Fibroblast of lung (primary cell): Measurements from ENCODE around the gene OR2V2. TPM values are rescaled to one million over a fixed set of nuclear protein-coding genes. Genes with fewer than 3 reads are reported as not detected.
"Not testable (repeated sequence)": the region's sequence is repeated elsewhere in the genome, so short reads cannot be mapped to it uniquely, and the experiment has no call there.

ENCODE experiments used
- DNase-seq, 2 donors: peaks; one replicate each; pipeline versions ENCODE4 v3.0.0 to v3.0.0-alpha.2; 2010; ENCODE audit warnings: low read depth in 2 of 2
- H2AFZ ChIP-seq: 2 replicates; pipeline ENCODE4 v1.5.1; 2012; ENCODE audit warnings: low read length, control low read depth, inconsistent platforms
- H3K27ac ChIP-seq: 2 replicates; pipeline ENCODE4 v1.5.1; 2011; ENCODE audit warnings: low read length, control low read depth; ENCODE audit not compliant: insufficient read depth
- H3K27me3 ChIP-seq: 2 replicates; pipeline ENCODE4 v1.5.1; 2011; ENCODE audit warnings: mild to moderate bottlenecking, low read length; ENCODE audit not compliant: control insufficient read depth, insufficient read depth
- H3K36me3 ChIP-seq: 2 replicates; pipeline ENCODE4 v1.5.1; 2011; ENCODE audit warnings: low read length; ENCODE audit not compliant: control insufficient read depth, insufficient read depth
- H3K4me1 ChIP-seq: 2 replicates; pipeline ENCODE4 v1.5.1; 2011; ENCODE audit warnings: low read length; ENCODE audit not compliant: control insufficient read depth, insufficient read depth; ENCODE audit errors: extremely low read depth
- H3K4me2 ChIP-seq: 2 replicates; pipeline ENCODE4 v1.5.1; 2011; ENCODE audit warnings: low read length, control low read depth; ENCODE audit not compliant: insufficient read depth; ENCODE audit errors: extremely low read depth
- H3K4me3 ChIP-seq, 4 experiments: fragments of 200-600 bp in 1 of 4; sonication (generic) in 1 of 4; replicated peaks in 1 of 4; 2 replicates each; pipeline ENCODE4 v1.5.1; 2011 to 2016; ENCODE audit warnings: low read length in 4 of 4, low read depth in 3 of 4, mild to moderate bottlenecking in 3 of 4, control low read depth in 2 of 4, inconsistent platforms in 1 of 4, mixed read lengths in 1 of 4; ENCODE audit not compliant: insufficient read depth in 1 of 4; ENCODE audit errors: control extremely low read depth in 1 of 4
- H3K79me2 ChIP-seq: 2 replicates; pipeline ENCODE4 v1.5.1; 2012; ENCODE audit warnings: mild to moderate bottlenecking, low read length, inconsistent platforms; ENCODE audit not compliant: control insufficient read depth, insufficient read depth
- H3K9ac ChIP-seq: 2 replicates; pipeline ENCODE4 v1.5.1; 2011; ENCODE audit warnings: mild to moderate bottlenecking, low read length, control low read depth; ENCODE audit not compliant: insufficient read depth
- H3K9me3 ChIP-seq: 2 replicates; pipeline ENCODE4 v1.5.1; 2012; ENCODE audit warnings: low read depth, low read length; ENCODE audit not compliant: control insufficient read depth, insufficient read depth
- H4K20me1 ChIP-seq: 2 replicates; pipeline ENCODE4 v1.5.1; 2011; ENCODE audit warnings: low read length; ENCODE audit not compliant: control insufficient read depth, insufficient read depth; ENCODE audit errors: extremely low read depth
- EZH2 ChIP-seq: IDR thresholded peaks from 2 replicates; pipeline ENCODE4 v1.5.1; 2012; ENCODE audit warnings: low read length, control low read depth, mild to moderate bottlenecking; ENCODE audit errors: missing control alignments
- polyA plus RNA-seq, 2 donors: library from polyadenylated mRNA; depleted of rRNA in 1 of 2; stranded (reverse) in 1 of 2; unstranded in 1 of 2; fragments of >200 nt; gene quantifications; 2 replicates each; pipeline ENCODE4 v1.2.1, GENCODE V29; 2011 to 2012; ENCODE audit warnings: missing spikeins in 1 of 2
- total RNA-seq: library from RNA; depleted of rRNA; stranded (reverse); fragments of >200 nt; gene quantifications from 2 replicates; pipeline ENCODE4 v1.2.1, GENCODE V29; 2014
- TF ChIP-seq, protein P1 (sequence below), 2 donors: IDR thresholded peaks in 1 of 2; conservative IDR thresholded peaks in 1 of 2; 1 replicate in 1 of 2; 2 replicates in 1 of 2; pipeline ENCODE4 v1.5.1; 2011 to 2012; ENCODE audit warnings: low read length in 2 of 2, control low read depth in 1 of 2, inconsistent platforms in 1 of 2, low read depth in 1 of 2, mild to moderate bottlenecking in 1 of 2

Gene OR2V2
- total and polyA plus RNA-seq, 2 donors (not counting 1 experiment from before 2014, with no cell fraction given): not detected

DNA sequence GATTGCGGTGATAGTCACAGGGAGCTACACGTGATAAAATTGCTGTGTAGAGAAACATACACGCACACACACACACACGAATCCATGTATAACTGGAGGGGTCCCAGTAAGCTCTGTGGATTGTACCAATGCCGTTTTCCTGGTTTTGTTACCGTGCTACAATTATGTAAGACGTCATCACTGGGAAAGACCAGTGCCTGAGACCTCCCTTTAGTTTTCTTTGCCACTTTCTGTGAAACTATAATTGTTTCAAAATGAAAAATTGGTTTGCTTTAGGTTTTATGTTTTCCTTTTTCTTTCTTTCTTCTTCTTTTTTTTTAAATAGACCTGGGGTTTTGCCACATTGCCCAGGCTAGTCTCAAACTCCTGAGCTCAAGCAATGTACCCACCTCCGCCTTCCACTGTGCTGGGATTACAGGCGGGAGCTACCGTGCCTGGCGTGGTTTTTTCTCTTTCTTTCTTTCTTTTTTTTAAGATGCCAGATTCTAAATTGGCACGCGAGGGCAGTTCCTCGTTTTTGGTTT is 21.3 kb downstream of the OR2V2 start:
- no peak overlapping the region for H3K4me2 ChIP-seq
- H3K4me3 ChIP-seq: no peak overlapping the region
- DNase-seq: no peak
- no peak overlapping the region for H3K9ac ChIP-seq
- peaks cover 4% of the 10 kb centered on the region for H3K4me1 ChIP-seq
- no peaks in the 10 kb centered on the region for H4K20me1 ChIP-seq
- TF ChIP-seq EZH2: no peak
- TF ChIP-seq, protein P1, sequence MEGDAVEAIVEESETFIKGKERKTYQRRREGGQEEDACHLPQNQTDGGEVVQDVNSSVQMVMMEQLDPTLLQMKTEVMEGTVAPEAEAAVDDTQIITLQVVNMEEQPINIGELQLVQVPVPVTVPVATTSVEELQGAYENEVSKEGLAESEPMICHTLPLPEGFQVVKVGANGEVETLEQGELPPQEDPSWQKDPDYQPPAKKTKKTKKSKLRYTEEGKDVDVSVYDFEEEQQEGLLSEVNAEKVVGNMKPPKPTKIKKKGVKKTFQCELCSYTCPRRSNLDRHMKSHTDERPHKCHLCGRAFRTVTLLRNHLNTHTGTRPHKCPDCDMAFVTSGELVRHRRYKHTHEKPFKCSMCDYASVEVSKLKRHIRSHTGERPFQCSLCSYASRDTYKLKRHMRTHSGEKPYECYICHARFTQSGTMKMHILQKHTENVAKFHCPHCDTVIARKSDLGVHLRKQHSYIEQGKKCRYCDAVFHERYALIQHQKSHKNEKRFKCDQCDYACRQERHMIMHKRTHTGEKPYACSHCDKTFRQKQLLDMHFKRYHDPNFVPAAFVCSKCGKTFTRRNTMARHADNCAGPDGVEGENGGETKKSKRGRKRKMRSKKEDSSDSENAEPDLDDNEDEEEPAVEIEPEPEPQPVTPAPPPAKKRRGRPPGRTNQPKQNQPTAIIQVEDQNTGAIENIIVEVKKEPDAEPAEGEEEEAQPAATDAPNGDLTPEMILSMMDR (conservative IDR thresholded peaks at IDR 0.05 in 1 of 2, IDR thresholded peaks at IDR 0.05 in 1 of 2; ENCODE audit: low read depth in 1 of 2, low read length in 2 of 2): no peak
- H3K79me2 ChIP-seq: no peaks in the 10 kb centered on the region
- no peak overlapping the region for H2AFZ ChIP-seq
- no peaks in the 10 kb centered on the region for H3K9me3 ChIP-seq
- H3K27me3 ChIP-seq: no peaks in the 10 kb centered on the region
- no peak overlapping the region for H3K27ac ChIP-seq
- no peaks in the 10 kb centered on the region for H3K36me3 ChIP-seq

DNA sequence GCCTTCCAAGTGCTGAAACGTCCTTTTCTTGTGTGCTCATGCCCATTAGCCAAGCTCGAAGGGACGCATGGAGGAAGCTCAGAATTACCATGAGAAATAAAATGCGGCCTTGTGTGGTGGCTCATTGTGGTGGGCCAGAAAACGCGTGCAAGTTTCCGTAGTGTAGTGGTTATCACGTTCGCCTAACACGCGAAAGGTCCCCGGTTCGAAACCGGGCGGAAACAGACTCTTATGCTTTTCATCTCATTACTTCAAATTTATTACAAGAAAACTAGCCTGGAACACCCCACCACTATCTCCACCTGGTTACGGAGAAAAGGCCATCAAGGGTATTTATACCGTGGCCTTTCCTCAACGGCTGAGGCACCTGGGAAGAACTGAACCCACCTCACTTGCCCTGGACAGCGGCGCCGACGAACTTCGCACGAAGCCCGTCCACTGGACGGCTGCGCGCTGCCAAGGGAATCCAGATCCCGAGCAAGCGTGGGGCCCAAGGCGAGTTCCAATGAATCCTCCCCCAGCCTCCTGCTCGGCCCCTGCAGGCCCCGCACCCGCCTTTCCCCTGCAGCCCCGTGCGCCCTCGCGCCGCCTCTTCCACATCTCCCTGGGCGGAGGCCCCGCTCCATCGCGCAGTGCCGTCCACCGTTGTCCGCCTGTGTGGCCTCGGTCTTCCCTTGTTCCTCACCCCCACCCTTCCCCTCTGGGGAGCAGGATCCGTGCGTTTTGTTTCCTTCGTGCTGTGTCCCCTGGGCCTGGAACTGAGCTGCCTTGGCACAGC is 22.3 kb downstream of the OR2V2 start:
- not testable (repeated sequence) for H4K20me1 ChIP-seq, H3K4me1 ChIP-seq, H3K36me3 ChIP-seq, H3K27ac ChIP-seq, H3K9ac ChIP-seq, H3K27me3 ChIP-seq, H3K9me3 ChIP-seq, H3K79me2 ChIP-seq
- DNase-seq: peak; percentile 81
- H3K4me3 ChIP-seq: peak overlapping the region; percentile 5 to 34 (median 15)
- peak overlapping the region; percentile 70 for H3K4me2 ChIP-seq
- peak overlapping the region; percentile 48 for H2AFZ ChIP-seq

DNA sequence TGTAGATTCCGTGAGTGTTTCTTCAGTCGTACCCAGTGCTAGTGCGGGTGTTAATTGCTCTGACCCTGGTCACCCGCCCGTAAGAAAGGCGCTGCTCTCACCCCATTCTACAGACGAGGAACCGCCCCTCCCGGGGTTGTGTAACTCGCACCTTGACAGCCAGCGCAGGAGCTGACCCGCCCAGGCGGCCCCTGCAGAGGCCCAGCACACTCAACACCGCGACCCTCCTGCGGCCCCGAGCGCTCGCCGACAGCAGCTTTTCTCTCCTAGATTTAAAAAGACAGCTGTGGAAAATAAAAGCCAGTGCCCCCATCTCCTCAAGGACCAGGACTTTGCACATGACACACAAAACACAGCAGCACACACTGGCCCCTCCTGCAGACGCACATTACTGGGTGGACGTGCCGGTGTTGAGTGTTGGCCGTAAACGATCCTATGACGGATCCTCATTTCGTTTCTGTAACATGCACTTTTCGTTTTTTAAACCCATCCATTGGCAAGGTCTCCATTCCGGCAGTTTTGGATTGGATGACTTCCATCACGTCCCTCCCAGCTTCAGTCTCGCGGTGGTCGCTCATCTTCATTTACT is 22.9 kb downstream of the OR2V2 start:
- H3K27me3 ChIP-seq: no peaks in the 10 kb centered on the region
- no peak overlapping the region for H3K9ac ChIP-seq
- TF ChIP-seq EZH2: no peak
- TF ChIP-seq, protein P1 (conservative IDR thresholded peaks at IDR 0.05 in 1 of 2, IDR thresholded peaks at IDR 0.05 in 1 of 2; ENCODE audit: low read depth in 1 of 2, low read length in 2 of 2): no peak
- peak overlapping the region in 3 of 4 experiments; percentile 5 to 34 (median 24) for H3K4me3 ChIP-seq
- no peaks in the 10 kb centered on the region for H3K36me3 ChIP-seq
- no peak overlapping the region for H3K27ac ChIP-seq
- peak overlapping the region; percentile 70 for H3K4me2 ChIP-seq
- H3K79me2 ChIP-seq: no peaks in the 10 kb centered on the region
- DNase-seq: no peak
- peaks cover 4% of the 10 kb centered on the region for H3K4me1 ChIP-seq
- peak overlapping the region; percentile 48 for H2AFZ ChIP-seq
- H4K20me1 ChIP-seq: no peaks in the 10 kb centered on the region
- H3K9me3 ChIP-seq: no peaks in the 10 kb centered on the region
